Measurements from ENCODE around the gene SNAP25. TPM values are rescaled to one million over a fixed set of nuclear protein-coding genes. Genes with fewer than 3 reads are reported as not detected.

Gene SNAP25
- total and polyA plus RNA-seq, 10 of the 15 experiments (the other 5 are each of a cell fraction or from before 2014, with no cell fraction given) = not detected

GRCh38 chr20:10328897-10329255 is 110.2 kb downstream of the SNAP25 start (continued):
- TF ChIP-seq ZBTB4 (CRISPR knock-in tag; IDR thresholded peaks at IDR 0.05) = no peak
- no peak for TF ChIP-seq SP1 (IDR thresholded peaks at IDR 0.05; ENCODE audit: low read depth, low read length)
- no peak for TF ChIP-seq MEF2B (IDR thresholded peaks at IDR 0.05; ENCODE audit: partially characterized antibody, poor library complexity, severe bottlenecking)
- no peak for TF ChIP-seq PAX8 (IDR thresholded peaks at IDR 0.05)
- TF ChIP-seq SIN3A (IDR thresholded peaks at IDR 0.05; ENCODE audit: low read depth, low read length) = no peak
- TF ChIP-seq ELK1 (IDR thresholded peaks at IDR 0.05; ENCODE audit: low read depth, low read length) = no peak
- no peak for TF ChIP-seq MAX (IDR thresholded peaks at IDR 0.05; ENCODE audit: low read depth, low read length)
- TF ChIP-seq NR2C1 (IDR thresholded peaks at IDR 0.05) = no peak
